GM19043 (cell line): Measurements from ENCODE around the gene IGF2.
"Not testable (repeated sequence)": the region's sequence is repeated elsewhere in the genome, so short reads cannot be mapped to it uniquely, and the experiment has no call there.

Source experiments
- ATAC-seq: cut with Tn5 transposase; IDR thresholded peaks from one replicate; pipeline ENCODE4 v1.9.1; 2021; ENCODE audit warnings: low read depth; ENCODE audit not compliant: unreplicated experiment

IGF2 gene

DNA sequence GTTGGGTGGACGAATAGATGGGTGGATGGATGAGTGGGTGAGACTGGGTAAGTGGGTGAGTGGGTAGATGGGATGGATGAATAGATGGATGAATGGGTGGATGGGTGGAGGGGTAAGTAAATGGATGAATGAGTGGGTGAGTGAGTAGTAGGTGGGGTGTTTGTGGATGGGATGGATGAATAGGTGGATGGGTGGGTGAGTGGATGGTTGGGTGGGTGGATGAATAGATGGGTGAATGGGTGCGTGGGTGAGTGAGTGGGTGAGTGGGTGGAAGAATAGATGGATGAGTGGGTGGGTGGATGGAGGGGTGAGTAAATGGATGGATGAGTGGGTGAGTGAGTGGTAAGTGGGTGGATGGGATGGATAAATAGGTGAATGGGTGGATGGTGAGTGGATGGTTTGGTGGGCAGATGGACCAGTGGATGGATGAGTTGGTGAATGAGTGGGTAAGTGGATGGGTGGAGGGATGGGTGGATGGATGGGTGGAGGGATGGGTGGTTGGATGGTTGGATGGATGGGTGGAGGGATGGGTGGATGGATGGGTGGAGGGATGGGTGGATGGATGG is 12.6 kb downstream of the IGF2 start:
- no peak for ATAC-seq

DNA sequence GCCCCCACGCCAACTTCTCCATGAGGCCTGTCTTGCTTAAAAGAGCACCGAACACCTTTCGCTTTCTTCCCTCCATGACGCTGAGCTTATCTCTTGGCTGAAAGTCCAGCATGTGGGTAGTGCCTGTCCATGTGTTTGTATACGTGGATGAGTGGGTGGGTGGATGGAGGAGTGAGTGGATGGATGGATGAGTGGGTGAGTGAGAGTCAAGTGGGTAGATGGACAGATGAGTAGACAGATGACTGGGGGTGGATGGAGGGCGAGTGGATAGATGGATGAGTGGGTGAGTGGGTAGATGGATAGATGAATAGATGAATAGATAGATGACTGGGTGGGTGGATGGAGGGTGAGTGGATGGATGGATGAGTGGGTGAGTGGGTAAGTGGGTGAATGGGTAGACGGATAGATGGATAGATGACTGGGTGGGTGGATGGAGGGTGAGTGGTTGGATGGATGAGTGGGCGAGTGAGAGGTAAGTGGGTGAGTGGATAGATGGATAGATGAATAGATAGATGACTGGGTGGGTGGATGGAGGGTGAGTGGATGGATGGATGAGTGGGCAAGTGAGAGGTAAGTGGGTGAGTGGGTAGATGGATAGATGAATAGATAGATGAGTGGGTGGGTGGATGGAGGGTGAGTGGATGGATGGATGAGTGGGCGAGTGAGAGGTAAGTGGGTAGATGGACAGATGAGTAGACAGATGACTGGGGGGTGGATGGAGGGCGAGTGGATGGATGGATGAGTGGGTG is 14.3 kb downstream of the IGF2 start:
- ATAC-seq = not testable (repeated sequence)

GRCh38 chr11:2123628-2123960 is 15.6 kb downstream of the IGF2 start:
- ATAC-seq = no peak

DNA sequence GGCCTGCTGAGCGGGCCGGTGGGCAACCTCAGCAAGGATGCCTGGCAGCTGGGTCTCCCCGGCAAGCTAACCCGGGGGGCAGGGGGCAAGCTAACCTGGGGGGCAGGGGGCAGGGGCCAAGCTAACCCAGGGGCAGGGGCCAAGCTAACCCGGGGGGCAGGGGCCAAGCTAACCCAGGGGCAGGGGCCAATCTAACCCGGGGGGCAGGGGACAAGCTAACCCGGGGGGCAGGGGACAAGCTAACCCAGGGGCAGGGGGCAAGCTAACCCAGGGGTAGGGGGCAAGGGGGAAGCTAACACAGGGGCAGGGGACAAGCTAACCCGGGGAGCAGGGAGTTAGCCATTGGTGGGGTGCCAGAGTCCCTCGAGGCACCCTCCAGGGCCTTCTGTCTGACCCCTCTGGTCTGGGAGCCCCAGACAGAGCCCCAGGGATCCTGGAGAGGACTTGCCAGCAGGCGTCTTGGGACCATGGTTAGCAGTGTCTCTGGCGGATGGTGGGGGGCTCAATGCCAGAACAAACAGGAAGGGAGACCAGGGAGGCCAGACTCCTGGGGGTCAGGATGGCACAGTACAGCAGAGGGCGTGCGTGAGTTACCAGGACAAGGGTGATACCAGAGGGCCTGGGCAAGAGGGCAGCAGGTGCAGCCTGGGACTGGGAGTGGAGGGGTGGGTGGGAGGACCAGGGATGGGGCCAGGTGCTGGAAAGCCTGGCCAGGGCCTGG is 16.1 kb downstream of the IGF2 start:
- no peak for ATAC-seq

- ATAC-seq = no peak
Observed at GRCh38 chr11:2122222-2122906, 16.8 kb downstream of the IGF2 start.

- no peak for ATAC-seq
Observed at GRCh38 chr11:2121227-2122130, 17.7 kb downstream of the IGF2 start.

GRCh38 chr11:2120359-2121100 is 18.7 kb downstream of the IGF2 start:
- ATAC-seq = no peak

DNA sequence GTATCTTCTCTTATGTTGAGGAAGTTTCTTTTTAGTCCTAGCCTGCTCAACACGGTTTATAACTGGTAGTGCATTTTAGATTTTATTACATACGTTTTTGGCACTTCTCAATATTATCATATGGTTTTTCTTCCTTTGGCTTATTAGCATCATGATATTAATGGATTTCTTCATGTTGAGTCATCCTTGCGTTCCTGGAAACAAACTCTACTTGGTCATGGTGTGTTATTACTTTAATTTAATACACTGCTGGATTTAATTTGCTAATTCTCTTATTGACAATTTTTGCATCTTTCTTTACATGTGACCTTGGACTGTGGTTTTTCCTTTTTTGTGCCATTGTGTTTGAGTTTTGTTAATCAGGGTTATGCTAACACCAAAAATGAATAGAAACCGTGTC is 20.5 kb downstream of the IGF2 start:
- ATAC-seq = no peak

DNA sequence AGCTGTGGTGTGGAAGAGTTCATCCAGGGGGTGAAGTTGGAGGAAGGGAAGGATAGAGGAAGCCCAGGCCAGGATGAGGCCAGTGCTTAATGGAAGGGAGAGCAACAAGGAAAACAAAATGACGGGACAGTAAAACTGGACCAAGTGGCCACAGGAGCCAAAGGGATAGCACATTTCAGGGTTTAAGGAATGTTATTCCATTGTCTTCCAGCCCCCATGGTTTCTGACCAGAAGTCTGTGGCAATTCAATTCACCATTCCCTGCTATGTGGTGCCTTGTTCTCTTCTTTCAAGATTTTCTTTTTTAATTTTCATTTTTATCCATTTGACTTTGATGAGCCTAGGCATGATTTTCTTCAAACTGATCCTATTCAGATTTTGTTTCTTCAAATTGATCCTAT is 22.5 kb downstream of the IGF2 start:
- ATAC-seq = no peak

DNA sequence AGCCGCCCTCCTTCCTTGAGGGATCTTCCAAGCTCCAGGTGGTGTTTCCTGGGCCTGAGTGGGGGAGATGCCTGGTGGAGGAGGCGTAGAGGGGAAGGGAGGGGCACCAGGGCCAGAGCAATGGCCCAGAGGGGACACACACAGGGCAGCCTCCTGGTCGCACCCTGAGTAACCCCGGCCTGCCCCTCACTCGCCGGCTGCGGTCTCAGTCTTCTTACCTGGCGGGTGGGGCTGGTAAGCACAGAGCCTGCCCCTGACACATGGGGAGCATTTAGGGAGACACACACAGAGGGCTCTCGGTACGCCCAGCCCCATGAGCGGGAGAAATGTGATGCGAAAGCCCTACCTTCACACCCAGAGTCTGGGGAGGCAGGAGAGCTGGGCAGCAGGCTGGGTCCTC is 23.9 kb downstream of the IGF2 start:
- no peak for ATAC-seq

GRCh38 chr11:2114430-2115241 is 24.6 kb downstream of the IGF2 start:
- ATAC-seq = no peak

DNA sequence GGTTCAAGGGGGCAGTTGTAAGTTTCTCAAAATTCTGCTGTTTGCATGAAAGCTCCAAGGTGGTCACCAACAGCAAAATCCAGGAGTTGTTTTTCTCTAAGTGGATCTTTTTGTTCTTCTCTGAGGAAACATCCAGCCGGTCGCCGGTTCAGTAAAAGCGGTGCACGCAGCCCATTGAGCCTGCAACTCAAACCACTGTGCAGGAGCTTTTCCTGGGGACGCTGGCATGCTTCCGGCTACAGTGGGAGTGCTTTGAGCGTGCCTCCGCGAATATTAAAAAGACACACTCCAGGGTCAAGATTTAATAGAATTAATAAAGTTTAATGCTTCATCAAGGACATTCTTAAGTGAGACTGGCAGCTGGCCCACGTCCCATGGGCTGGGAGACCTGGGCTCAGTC is 25.4 kb downstream of the IGF2 start:
- no peak for ATAC-seq

- no peak for ATAC-seq
Observed at GRCh38 chr11:2110521-2110920, 28.7 kb downstream of the IGF2 start.

DNA sequence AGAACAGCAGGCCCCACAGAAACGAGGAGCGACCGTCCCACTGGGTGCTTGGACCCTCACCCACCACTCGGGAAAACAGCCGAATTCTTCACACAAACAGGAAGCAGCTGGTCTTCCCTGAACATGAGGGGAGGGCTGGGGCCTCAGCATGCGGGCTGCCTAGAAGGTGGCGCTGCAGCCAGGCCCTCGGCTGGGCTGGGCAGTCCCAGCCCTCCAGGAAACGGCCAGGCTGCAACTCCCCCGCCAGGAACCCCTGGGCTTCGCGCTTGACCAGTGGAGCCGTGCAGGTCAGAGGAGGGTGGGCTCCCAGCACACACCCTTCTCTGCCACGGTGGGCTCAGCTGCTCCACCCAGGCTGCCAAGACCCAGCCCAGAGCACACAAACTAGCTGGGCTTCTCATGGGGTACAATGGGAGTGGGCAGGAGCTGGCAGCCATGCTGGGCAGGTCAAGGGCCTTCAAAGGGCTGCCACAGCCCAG is 29.6 kb downstream of the IGF2 start:
- no peak for ATAC-seq

DNA sequence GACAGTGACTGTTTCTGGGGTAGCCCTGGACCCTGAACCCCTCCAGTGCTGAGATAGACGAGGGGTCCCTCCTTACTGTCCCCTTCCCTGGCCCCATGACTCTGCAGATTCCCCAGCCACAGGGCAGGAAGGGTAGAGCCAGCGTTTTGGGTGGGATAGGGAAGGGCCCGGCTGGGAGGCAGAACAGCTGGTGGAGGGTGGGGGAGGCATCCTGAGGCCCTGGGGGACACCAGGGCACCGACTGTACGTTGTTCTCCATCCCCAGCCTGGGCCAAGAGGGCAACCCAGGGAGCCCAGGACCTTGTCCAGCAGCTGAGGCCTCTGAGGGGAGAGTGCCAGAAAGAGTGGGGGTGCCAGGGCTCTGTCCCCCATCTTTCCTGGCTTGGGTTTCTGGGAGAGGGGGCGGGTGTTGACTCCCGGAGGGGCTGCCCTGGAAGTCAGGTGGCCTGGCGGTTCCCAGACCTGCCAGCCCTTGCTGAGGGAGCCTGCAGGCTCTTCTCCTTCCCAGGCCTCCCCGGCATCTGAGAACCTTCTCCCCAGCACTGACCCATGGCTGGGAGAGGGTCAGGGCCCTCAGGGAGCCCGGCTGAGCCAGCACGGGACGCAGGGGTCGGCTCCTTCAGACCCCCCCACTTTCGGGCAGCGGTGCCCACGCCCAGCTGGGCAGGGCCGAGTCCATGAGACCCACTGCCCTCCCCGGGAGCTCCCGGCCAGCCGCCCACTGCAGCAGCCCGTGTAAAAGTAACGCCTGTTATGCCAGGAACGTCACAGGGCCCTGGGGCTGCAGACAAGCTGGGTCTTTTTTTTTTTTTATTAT is 30.3 kb downstream of the IGF2 start:
- ATAC-seq = no peak

DNA sequence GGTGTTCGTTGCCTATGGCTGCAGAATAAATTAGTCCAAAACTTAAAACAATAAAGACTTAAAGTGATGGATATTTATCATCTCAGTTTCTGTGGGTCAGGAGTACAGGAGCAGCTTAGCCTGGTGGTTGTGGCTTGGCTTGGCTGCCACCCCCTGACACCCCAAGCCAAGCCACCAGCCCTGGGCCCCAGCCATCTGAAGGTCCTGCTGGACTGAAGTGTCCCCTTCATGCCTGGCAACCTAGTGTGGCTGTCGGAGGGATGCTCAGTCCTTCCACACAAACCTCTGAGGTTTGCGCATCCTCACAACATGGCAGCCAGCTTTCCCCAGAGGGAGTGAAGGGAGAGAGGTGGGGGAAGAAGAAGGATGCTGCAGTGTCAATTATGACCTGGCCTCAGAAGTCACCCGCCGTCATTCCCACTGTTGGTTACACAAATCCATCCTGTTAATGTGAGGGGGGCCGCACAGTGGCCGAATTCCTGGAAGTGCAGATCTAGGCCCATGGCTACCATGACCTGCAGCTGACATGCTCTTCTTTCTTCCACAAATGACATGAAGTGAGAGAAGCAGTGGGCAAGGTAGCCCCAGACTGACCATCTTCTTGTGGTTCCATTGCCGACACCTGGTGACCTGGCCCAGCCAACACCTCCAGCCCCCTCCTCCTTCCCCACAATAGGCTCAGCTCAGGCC is 31.1 kb downstream of the IGF2 start:
- ATAC-seq = no peak

DNA sequence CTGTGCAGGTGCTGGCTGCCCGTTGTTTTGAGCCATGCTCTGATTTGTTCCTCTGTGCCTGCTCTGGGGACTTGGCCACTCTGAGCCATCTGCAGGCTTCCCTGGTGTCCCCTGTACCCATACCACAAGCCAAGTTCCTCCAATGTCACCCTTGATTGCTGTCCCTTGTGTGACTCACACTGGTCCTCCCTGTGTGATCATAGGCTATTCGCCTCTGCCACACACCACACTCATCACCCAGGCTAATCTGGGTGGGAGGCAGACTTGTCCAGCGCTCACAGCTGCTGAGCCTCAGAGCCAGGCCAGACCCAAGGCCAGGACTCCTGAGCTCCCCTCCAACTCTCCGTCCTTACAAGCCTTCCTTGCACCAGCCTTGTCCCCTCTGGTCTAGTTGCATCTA is 31.7 kb downstream of the IGF2 start:
- ATAC-seq = no peak
